GM23338 (cell line): ENCODE data around the gene STK4. TPM values are rescaled to one million over a fixed set of nuclear protein-coding genes. Genes with fewer than 3 reads are reported as not detected.

ENCODE experiments used
- ATAC-seq: fragments of 200-7000 bp; cut with Tn5 transposase; 3 replicates; pipeline ENCODE4 v1.9.1; 2020
- DNase-seq: peaks from one replicate; pipeline ENCODE4 v3.0.0-alpha.2; 2015; ENCODE audit warnings: low spot score
- H2AFZ ChIP-seq: fragments of 200-600 bp; sonication (generic); 2 replicates; pipeline ENCODE4 v1.8.0; 2016; ENCODE audit warnings: antibody characterized with exemption, mild to moderate bottlenecking, moderate library complexity
- H3F3A ChIP-seq: fragments of 200-600 bp; sonication (generic); replicated peaks from 2 replicates; pipeline ENCODE4 v1.8.0; 2017; ENCODE audit warnings: antibody characterized with exemption, mixed run types, low read depth
- H3K27ac ChIP-seq: fragments of 200-600 bp; sonication (generic); 2 replicates; pipeline ENCODE4 v1.6.1; 2016; ENCODE audit warnings: low read depth
- H3K27me3 ChIP-seq: fragments of 200-600 bp; sonication (generic); 2 replicates; pipeline ENCODE4 v1.8.0; 2016; ENCODE audit warnings: mild to moderate bottlenecking, mixed run types, moderate library complexity; ENCODE audit not compliant: insufficient read depth
- H3K36me3 ChIP-seq: fragments of 200-600 bp; sonication (generic); 2 replicates; pipeline ENCODE4 v1.8.0; 2016; ENCODE audit warnings: mild to moderate bottlenecking; ENCODE audit not compliant: insufficient read depth
- H3K4me1 ChIP-seq: fragments of 200-600 bp; sonication (generic); 2 replicates; pipeline ENCODE4 v1.8.0; 2016; ENCODE audit warnings: mild to moderate bottlenecking, moderate library complexity; ENCODE audit not compliant: insufficient read depth
- H3K4me2 ChIP-seq: fragments of 200-600 bp; sonication (generic); 2 replicates; pipeline ENCODE4 v1.7.1; 2017; ENCODE audit warnings: mixed run types
- H3K4me3 ChIP-seq: fragments of 200-600 bp; sonication (generic); 2 replicates; pipeline ENCODE4 v1.6.1; 2016; ENCODE audit warnings: mixed run types
- H3K79me2 ChIP-seq: fragments of 200-600 bp; sonication (generic); replicated peaks from 2 replicates; pipeline ENCODE4 v1.8.0; 2017; ENCODE audit warnings: mild to moderate bottlenecking; ENCODE audit not compliant: insufficient read depth
- H3K9me2 ChIP-seq: fragments of 200-600 bp; sonication (generic); 2 replicates; pipeline ENCODE4 v1.8.0; 2017; ENCODE audit not compliant: insufficient read depth
- H4K20me1 ChIP-seq: fragments of 200-600 bp; sonication (generic); replicated peaks from 2 replicates; pipeline ENCODE4 v1.8.0; 2017; ENCODE audit warnings: mild to moderate bottlenecking; ENCODE audit not compliant: insufficient read depth
- H3K27ac Mint-ChIP-seq: 2 replicates; pipeline ENCODE4 v1.8.0; 2020; ENCODE audit warnings: inconsistent platforms, mild to moderate bottlenecking, moderate library complexity, mixed read lengths
- H3K27me3 Mint-ChIP-seq: 3 replicates; pipeline ENCODE4 v1.8.0; 2022; ENCODE audit warnings: low read depth, mild to moderate bottlenecking, moderate library complexity, mixed read lengths, inconsistent platforms; ENCODE audit not compliant: insufficient read depth, poor library complexity
- H3K36me3 Mint-ChIP-seq: 3 replicates; pipeline ENCODE4 v1.8.0; 2021; ENCODE audit warnings: low read depth, mild to moderate bottlenecking, inconsistent platforms, moderate library complexity, mixed read lengths
- H3K4me1 Mint-ChIP-seq: 3 replicates; pipeline ENCODE4 v1.8.0; 2020; ENCODE audit warnings: mild to moderate bottlenecking, inconsistent platforms, mixed read lengths
- H3K4me3 Mint-ChIP-seq: 3 replicates; pipeline ENCODE4 v1.8.0; 2021; ENCODE audit warnings: moderate library complexity, mild to moderate bottlenecking, inconsistent platforms, mixed read lengths
- H3K9me3 Mint-ChIP-seq: 3 replicates; pipeline ENCODE4 v1.8.0; 2020; ENCODE audit warnings: moderate library complexity, mild to moderate bottlenecking, inconsistent platforms, mixed read lengths
- CREB1 ChIP-seq: fragments of 250-450 bp; sonication (Bioruptor Pico); IDR thresholded peaks from 2 replicates; pipeline ENCODE4 v1.5.0; 2020; ENCODE audit warnings: low read depth, mild to moderate bottlenecking, moderate library complexity
- CTCF ChIP-seq, 2 experiments: fragments of 200-600 bp in 1 of 2; sonication (generic) in 1 of 2; conservative IDR thresholded peaks; 2 replicates each; pipeline versions ENCODE4 v1.5.1 to v1.6.1; 2016 to 2017; ENCODE audit warnings: antibody characterized with exemption in 2 of 2, low read depth in 2 of 2, mild to moderate bottlenecking in 2 of 2, moderate library complexity in 1 of 2
- ETS1 ChIP-seq: IDR thresholded peaks from 2 replicates; pipeline ENCODE4 v1.6.1; 2016; ENCODE audit warnings: antibody characterized with exemption
- EZH2 ChIP-seq: fragments of 200-600 bp; sonication (generic); IDR thresholded peaks from one replicate; pipeline ENCODE4 v1.8.0; 2017; ENCODE audit warnings: antibody characterized with exemption, mild to moderate bottlenecking, low read depth; ENCODE audit not compliant: unreplicated experiment
- EZH2phosphoT487 ChIP-seq: fragments of 200-600 bp; sonication (generic); IDR thresholded peaks from one replicate; pipeline ENCODE4 v1.8.1; 2018; ENCODE audit warnings: antibody characterized with exemption; ENCODE audit not compliant: unreplicated experiment
- JUNB ChIP-seq: IDR thresholded peaks from one replicate; pipeline ENCODE4 v1.6.1; 2016; ENCODE audit warnings: antibody characterized with exemption; ENCODE audit not compliant: unreplicated experiment
- NANOG ChIP-seq: IDR thresholded peaks from 2 replicates; pipeline ENCODE4 v1.6.1; 2016; ENCODE audit warnings: antibody characterized with exemption, borderline replicate concordance
- POLR2AphosphoS5 ChIP-seq: IDR thresholded peaks from 2 replicates; pipeline ENCODE4 v1.6.1; 2016; ENCODE audit warnings: antibody characterized with exemption, low read depth
- REST ChIP-seq: IDR thresholded peaks from one replicate; pipeline ENCODE4 v1.6.1; 2018; ENCODE audit warnings: antibody characterized with exemption; ENCODE audit not compliant: unreplicated experiment
- STAT1 ChIP-seq: IDR thresholded peaks from one replicate; pipeline ENCODE4 v1.6.1; 2016; ENCODE audit warnings: antibody characterized with exemption; ENCODE audit not compliant: unreplicated experiment
- ZNF114 ChIP-seq: fragments of 250-450 bp; sonication (Bioruptor Pico); IDR thresholded peaks from 2 replicates; pipeline ENCODE4 v1.5.0; 2020; ENCODE audit warnings: mild to moderate bottlenecking, moderate library complexity
- ZNF331 ChIP-seq: fragments of 250-450 bp; sonication (Bioruptor Pico); IDR thresholded peaks from 2 replicates; pipeline ENCODE4 v1.5.0; 2020; ENCODE audit warnings: low read depth, mild to moderate bottlenecking, moderate library complexity
- ZNF462 ChIP-seq: fragments of 250-450 bp; sonication (Bioruptor Pico); IDR thresholded peaks from 2 replicates; pipeline ENCODE4 v1.5.0; 2020; ENCODE audit warnings: mild to moderate bottlenecking, moderate library complexity
- polyA plus RNA-seq: library from polyadenylated mRNA; unstranded; fragments of >200 nt; fragmentation: Nextera tagmentation; extraction: Ambion mirVana; gene quantifications from 2 replicates; pipeline ENCODE4 v1.2.1, GENCODE V29; 2016
- total RNA-seq: library from RNA; depleted of rRNA; stranded (reverse); fragments of >200 nt; shearing (Covaris generic); gene quantifications from 2 replicates; pipeline ENCODE4 v1.2.3, GENCODE V29; 2014

The STK4 gene
- total and polyA plus RNA-seq, 2 experiments from 2014 or later, result 37.7 to 58.7 TPM

- no peaks in the 10 kb centered on the region; the same call in 1 of the 2 replicates for H3K79me2 ChIP-seq
- Mint-ChIP-seq H3K27me3 (peaks cover 2% of the 10 kb centered on the region), H3K36me3 (no peaks in the 10 kb centered on the region; the same call in 2 of the 3 replicates), H3K27ac (no peak overlapping the region), H3K4me3 (no peak overlapping the region), H3K4me1 (peaks cover 15% of the 10 kb centered on the region; the same call in 2 of the 3 replicates), H3K9me3 (no peaks in the 10 kb centered on the region)
- TF ChIP-seq STAT1, result no peak
- no peak for TF ChIP-seq EZH2
- no peak for TF ChIP-seq JUNB
- no peak for TF ChIP-seq CTCF (conservative IDR thresholded peaks at IDR 0.05; ENCODE audit: low read depth in 2 of 2)
- TF ChIP-seq NANOG, result no peak
- TF ChIP-seq POLR2AphosphoS5, result no peak
- TF ChIP-seq ETS1, result no peak
- TF ChIP-seq ZNF331 (CRISPR knock-in tag), result no peak
- no peak for TF ChIP-seq CREB1 (CRISPR knock-in tag)
- TF ChIP-seq ZNF114 (CRISPR knock-in tag), result no peak
- no peak for TF ChIP-seq ZNF462 (CRISPR knock-in tag)
- TF ChIP-seq REST, result no peak
- TF ChIP-seq EZH2phosphoT487, result no peak
- H3K4me2 ChIP-seq, result no peak overlapping the region
- H3K4me3 ChIP-seq, result no peak overlapping the region
- no peaks in the 10 kb centered on the region for H3K27me3 ChIP-seq
- DNase-seq, result no peak
- no peaks in the 10 kb centered on the region for H3F3A ChIP-seq
- no peaks in the 10 kb centered on the region for H3K9me2 ChIP-seq
- no peaks in the 10 kb centered on the region; the same call in 1 of the 2 replicates for H4K20me1 ChIP-seq
- no peaks in the 10 kb centered on the region for H3K36me3 ChIP-seq
- no peak overlapping the region for H3K27ac ChIP-seq
- peaks cover 4% of the 10 kb centered on the region; the same call in 1 of the 2 replicates for H3K4me1 ChIP-seq
- H2AFZ ChIP-seq, result no peak overlapping the region
- ATAC-seq, result no peak
Observed at GRCh38 chr20:45051204-45052060, 85.1 kb downstream of the STK4 start.
